Spinal cord (tissue), 10 donors: ENCODE results near the gene RASGRF2. TPM values are rescaled to one million over a fixed set of nuclear protein-coding genes. Genes with fewer than 3 reads are reported as not detected.

Experiments
- DNase-seq, 6 donors: peaks; one replicate each; pipeline versions ENCODE4 v3.0.0 to v3.0.0-alpha.2; 2013 to 2015; ENCODE audit warnings: low spot score in 6 of 6, low read depth in 4 of 6
- H3K27ac ChIP-seq: one replicate; pipeline ENCODE4 v1.5.1; 2013; ENCODE audit warnings: low read depth, low read length, control low read depth
- H3K27me3 ChIP-seq: one replicate; pipeline ENCODE4 v1.6.1; 2013; ENCODE audit warnings: low read length; ENCODE audit not compliant: control insufficient read depth, insufficient read depth
- H3K36me3 ChIP-seq: one replicate; pipeline ENCODE4 v1.6.1; 2013; ENCODE audit warnings: low read length; ENCODE audit not compliant: control insufficient read depth, insufficient read depth
- H3K4me1 ChIP-seq: one replicate; pipeline ENCODE4 v1.6.1; 2013; ENCODE audit warnings: low read length; ENCODE audit not compliant: control insufficient read depth, insufficient read depth
- H3K4me3 ChIP-seq: one replicate; pipeline ENCODE4 v1.5.1; 2013; ENCODE audit warnings: low read depth, low read length, control low read depth
- H3K9me3 ChIP-seq: one replicate; pipeline ENCODE4 v1.6.1; 2013; ENCODE audit warnings: low read length; ENCODE audit not compliant: control insufficient read depth, insufficient read depth
- whole genome bisulfite sequencing: methylation state at CpG from one replicate; pipeline ENCODE4 v1.1.5; 2013; ENCODE audit warnings: missing lambda C conversion rate; ENCODE audit not compliant: insufficient coverage; 5-methylcytosine and 5-hydroxymethylcytosine counted together
- polyA plus RNA-seq, 2 donors: library from polyadenylated mRNA; unstranded; fragments of 120-200 nt; gene quantifications; one replicate each; pipeline ENCODE4 v1.2.1, GENCODE V29; 2013; ENCODE audit not compliant: insufficient read length in 2 of 2
- total RNA-seq, 2 donors: library from RNA; depleted of rRNA in 1 of 2; stranded (reverse); fragments of 120-200 nt in 1 of 2; fragments of >200 nt in 1 of 2; gene quantifications; one replicate each; pipeline versions ENCODE4 v1.2.3 to v1.2.4, GENCODE V29; 2013 to 2014
- donor health status: healthy.

RASGRF2 gene
- total and polyA plus RNA-seq, 4 donors: 10.3 to 21.2 (median 14.6) TPM

DNA sequence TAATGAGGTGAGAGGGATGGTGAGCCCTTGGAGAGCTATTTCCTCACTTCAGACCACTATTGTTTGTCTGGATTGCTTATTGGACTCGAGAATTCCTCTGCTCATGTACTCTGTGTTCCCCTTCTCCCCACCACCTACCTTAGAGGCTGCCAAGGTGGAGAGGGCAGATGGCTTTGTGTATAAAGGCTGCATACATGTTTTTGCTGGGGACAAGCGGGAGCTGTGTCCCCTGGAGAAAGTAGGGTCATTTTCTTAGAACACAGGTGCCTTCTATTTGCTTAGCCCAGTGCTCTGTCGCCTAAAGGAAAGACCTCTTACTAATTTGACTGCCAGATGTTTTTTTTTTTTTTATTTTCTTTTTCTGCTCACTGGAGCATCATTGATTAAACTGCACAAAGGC is 29.7 kb downstream of the RASGRF2 start:
- peak in 1 of 6 donors; percentile 18 for DNase-seq
- Histone ChIP-seq H3K36me3 (no peaks in the 10 kb centered on the region), H3K4me3 (no peak overlapping the region), H3K9me3 (no peaks in the 10 kb centered on the region), H3K4me1 (no peaks in the 10 kb centered on the region), H3K27ac (no peak overlapping the region), H3K27me3 (no peaks in the 10 kb centered on the region)
- WGBS: no CpG with 5 or more reads among the region's 3 CpGs

DNA sequence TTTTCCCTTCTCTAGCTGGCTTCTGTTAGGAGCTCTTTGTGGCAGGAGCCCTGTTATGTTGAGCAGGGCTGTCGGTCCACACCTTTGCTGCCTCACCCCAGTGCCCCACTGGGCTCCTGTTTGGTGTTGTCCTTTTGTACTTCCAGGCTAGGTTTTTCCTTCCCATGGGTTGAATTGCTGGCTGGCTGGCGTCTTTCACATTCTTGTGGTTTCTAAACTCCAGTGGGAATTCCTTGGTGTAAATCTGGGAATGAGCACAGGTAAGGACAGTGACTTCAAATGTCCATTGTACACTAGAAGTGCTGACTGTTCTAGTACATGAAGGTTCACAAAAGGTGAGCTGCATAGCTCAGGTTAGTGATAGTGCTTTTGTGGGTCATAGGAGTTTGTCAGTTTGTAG is 30.4 kb downstream of the RASGRF2 start:
- H3K27ac ChIP-seq: no peak overlapping the region
- no peaks in the 10 kb centered on the region for H3K4me1 ChIP-seq
- H3K9me3 ChIP-seq: no peaks in the 10 kb centered on the region
- no peak overlapping the region for H3K4me3 ChIP-seq
- H3K27me3 ChIP-seq: no peaks in the 10 kb centered on the region
- H3K36me3 ChIP-seq: no peaks in the 10 kb centered on the region
- no peak for DNase-seq
- 56% methylated on average over 2 of the region's 2 CpGs for WGBS

DNA sequence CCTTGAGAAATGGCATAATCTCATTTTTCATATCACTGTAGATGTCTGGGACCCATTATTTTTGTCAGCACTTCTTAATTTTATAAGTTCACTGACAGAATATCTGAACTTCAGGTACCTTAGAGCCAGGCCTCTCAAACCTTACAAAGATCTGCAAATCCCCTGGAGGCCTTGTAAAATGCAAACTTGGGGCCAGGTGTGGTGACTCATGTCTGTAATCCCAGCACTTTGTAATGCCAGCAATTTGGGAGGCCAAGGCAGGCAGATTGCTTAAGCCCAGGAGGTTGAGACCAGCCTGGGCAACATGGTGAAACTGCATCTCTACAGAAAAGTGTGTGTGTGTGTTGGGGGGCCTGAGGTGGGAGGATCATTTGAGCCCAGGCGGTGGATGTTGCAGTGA is 30.8 kb downstream of the RASGRF2 start:
- no peak for DNase-seq
- Histone ChIP-seq H3K36me3 (no peaks in the 10 kb centered on the region), H3K4me3 (no peak overlapping the region), H3K27me3 (no peaks in the 10 kb centered on the region), H3K9me3 (no peaks in the 10 kb centered on the region), H3K4me1 (no peaks in the 10 kb centered on the region), H3K27ac (no peak overlapping the region)
- no CpG with 5 or more reads among the region's 1 CpG for WGBS

DNA sequence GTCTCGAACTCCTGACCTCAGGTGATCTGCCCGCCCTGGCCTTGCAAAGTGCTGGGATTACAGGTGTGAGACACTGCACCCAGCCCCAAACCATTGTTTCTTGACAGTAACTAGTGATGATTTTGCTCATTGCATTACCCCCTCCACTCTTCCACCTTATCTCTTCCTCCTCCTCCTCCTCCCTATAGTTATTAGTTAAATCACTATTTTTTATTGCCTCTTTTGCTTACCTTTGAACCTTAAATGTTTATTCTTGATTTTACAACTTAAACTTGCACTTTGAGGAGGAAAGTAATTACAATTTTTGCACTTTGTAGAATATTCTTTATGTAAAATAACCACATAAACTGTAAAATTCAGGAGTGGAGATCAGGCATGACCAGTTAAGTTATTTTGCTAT is 35.7 kb downstream of the RASGRF2 start:
- no peaks in the 10 kb centered on the region for H3K36me3 ChIP-seq
- 95% methylated on average over 2 of the region's 2 CpGs for WGBS
- H3K27me3 ChIP-seq: no peaks in the 10 kb centered on the region
- H3K9me3 ChIP-seq: no peaks in the 10 kb centered on the region
- no peak for DNase-seq
- no peak overlapping the region for H3K4me3 ChIP-seq
- no peaks in the 10 kb centered on the region for H3K4me1 ChIP-seq
- H3K27ac ChIP-seq: no peak overlapping the region

DNA sequence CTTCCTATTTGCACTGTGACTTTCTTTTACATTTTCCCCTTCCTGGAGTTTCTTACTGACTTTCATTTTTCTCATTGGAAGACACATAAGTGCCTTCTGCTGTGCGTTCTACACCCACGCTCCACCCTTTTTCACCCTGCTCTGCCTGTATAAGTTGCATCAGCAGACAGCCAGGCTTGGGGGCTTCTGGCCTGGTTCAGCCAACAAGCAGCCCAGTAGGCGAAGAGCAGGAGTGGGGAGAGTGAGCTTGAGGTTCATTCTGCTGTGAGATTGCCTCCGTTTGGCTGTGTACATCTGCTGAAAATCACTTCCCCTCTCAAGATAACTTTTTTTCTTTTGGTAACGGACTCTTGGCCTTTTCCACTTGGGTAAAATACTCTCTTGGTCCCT is 38.4 kb downstream of the RASGRF2 start:
- no peaks in the 10 kb centered on the region for H3K9me3 ChIP-seq
- WGBS: 80% methylated on average over 4 of the region's 5 CpGs
- H3K27me3 ChIP-seq: no peaks in the 10 kb centered on the region
- no peak overlapping the region for H3K4me3 ChIP-seq
- H3K27ac ChIP-seq: no peak overlapping the region
- no peaks in the 10 kb centered on the region for H3K4me1 ChIP-seq
- H3K36me3 ChIP-seq: no peaks in the 10 kb centered on the region
- no peak for DNase-seq

DNA sequence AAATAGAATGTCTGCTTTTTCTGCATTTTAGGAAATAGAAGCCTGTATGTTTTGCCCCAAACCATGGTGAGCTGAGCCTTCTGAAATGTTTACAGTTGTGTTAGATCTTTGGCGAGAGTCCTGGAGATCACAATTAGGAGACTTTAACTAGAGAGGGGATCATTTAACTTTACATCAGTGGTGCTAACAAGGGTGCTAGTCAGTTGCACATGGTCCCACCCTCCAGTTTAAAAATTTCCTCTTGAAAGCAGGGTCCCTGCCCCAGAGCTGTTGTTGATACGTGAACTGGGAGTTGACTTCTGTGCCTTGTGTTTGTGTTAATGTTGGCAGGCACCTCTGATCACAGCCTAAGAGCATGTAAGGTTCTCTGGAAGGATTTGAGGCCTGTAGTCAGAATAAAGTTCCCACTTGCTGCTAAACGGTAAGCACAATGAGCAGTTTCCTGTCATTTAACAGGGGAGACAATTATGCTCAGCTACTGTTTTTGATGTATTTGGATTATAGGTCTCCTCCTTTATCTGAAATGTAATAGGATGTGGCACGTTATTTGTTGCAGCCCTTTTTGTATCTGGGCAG is 43.7 kb downstream of the RASGRF2 start:
- Histone ChIP-seq H3K4me3 (no peak overlapping the region), H3K27me3 (no peaks in the 10 kb centered on the region), H3K9me3 (no peaks in the 10 kb centered on the region), H3K4me1 (no peaks in the 10 kb centered on the region), H3K36me3 (no peaks in the 10 kb centered on the region), H3K27ac (no peak overlapping the region)
- 87% methylated on average over 3 of the region's 4 CpGs for WGBS
- DNase-seq: no peak

DNA sequence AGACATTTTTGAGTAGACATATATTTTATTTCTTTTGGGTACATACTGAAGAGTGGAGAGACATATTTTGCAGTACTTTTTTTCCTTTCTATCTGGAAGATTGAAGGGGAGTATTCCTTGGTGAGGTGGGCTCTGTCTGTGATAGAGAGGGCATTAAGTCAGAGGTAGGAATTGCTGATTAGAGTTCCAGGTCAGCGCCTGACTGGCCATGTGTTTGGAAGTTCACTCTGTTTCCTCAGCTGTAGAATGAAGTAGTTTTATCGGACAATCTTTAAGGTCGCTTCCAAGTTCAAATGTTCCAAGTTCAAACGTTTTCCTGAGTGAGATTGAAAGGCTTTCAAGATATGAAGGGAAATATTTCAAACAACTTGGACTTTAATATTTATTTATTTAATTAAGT is 45.5 kb downstream of the RASGRF2 start:
- no peak for DNase-seq
- Histone ChIP-seq H3K36me3 (no peaks in the 10 kb centered on the region), H3K27ac (no peak overlapping the region), H3K4me1 (no peaks in the 10 kb centered on the region), H3K4me3 (no peak overlapping the region), H3K9me3 (no peaks in the 10 kb centered on the region), H3K27me3 (no peaks in the 10 kb centered on the region)
- 89% methylated on average over 1 of the region's 4 CpGs for WGBS

DNA sequence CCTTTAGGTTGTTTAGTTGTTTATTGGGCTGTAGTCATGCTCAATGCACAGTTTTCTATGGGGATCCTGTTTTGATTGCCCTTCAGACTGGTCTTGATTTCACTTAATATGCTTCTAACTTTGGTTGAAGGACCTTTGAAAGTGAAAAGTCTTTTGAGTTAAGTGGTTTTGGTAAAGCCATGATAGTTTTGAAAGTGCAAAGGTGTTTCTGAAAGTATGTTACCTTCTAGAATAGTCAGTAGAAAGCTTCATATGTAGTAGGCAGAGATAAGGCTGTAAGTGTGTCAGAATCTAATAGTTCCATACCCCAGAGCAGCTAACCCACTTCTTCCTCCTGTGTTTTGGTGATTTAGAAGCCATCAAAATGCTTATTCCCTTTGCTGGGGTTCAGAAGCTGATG is 46.1 kb downstream of the RASGRF2 start:
- Histone ChIP-seq H3K4me3 (no peak overlapping the region), H3K27ac (no peak overlapping the region), H3K9me3 (no peaks in the 10 kb centered on the region), H3K27me3 (no peaks in the 10 kb centered on the region), H3K4me1 (no peaks in the 10 kb centered on the region), H3K36me3 (no peaks in the 10 kb centered on the region)
- DNase-seq: no peak

DNA sequence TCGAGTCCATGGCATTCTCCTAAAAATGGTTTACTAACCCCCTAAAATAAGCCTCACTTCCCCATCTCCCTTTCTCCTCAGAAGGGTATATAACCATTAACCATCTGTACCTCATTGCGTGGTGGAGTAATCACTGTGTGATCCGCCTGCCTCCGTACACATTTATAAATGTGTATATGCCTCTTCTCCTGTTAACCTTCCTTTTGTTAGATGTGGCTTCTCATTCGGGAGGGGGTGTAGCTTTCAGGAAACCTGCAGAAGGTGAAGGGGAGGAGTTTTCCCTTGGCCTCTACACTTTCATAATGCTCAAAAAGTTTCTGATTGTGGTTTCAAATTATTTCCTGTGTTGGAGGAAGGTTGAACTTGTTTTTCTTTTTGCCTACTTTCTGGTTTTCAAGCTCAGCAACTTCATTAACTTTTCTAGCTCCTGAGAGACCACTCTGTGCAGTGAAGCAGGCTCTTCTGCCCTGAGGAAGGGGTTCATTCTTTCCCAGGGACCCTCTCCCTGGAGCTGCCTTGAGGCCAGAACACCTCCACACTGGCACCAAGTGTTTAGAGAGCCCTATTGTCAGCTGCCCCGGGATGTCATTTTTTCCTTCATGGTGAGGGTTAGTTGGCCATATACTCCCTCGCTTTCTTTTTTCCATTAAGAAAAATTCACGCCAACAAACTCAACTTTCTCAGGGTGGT is 46.9 kb downstream of the RASGRF2 start:
- 68% methylated on average over 2 of the region's 8 CpGs for whole genome bisulfite sequencing
- Histone ChIP-seq H3K4me3 (no peak overlapping the region), H3K27ac (no peak overlapping the region), H3K36me3 (no peaks in the 10 kb centered on the region), H3K9me3 (no peaks in the 10 kb centered on the region), H3K27me3 (no peaks in the 10 kb centered on the region), H3K4me1 (no peaks in the 10 kb centered on the region)
- peak in 1 of 6 donors; percentile 64 for DNase-seq

DNA sequence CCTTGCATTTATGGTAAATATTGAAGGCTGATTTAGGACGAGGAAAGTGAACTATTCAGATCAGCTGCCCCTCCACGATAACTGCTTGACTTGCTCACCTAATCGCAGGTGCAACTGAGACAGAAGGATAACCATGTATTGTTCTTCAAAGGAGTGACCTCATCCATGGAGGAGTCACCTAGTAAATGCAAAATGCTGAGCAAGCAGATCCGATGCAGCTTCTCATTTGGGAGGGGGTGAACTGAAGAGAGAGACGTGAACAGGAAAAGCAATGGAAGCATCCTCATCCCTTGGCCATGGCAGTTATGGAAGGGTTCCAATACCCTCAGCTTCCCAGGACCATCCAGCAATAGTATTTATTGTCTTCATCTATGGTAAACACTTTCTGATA is 47.5 kb downstream of the RASGRF2 start:
- no peaks in the 10 kb centered on the region for H3K4me1 ChIP-seq
- WGBS: 92% methylated on average over 2 of the region's 5 CpGs
- no peak overlapping the region for H3K4me3 ChIP-seq
- no peaks in the 10 kb centered on the region for H3K27me3 ChIP-seq
- H3K9me3 ChIP-seq: peaks cover under 1% of the 10 kb centered on the region
- no peak overlapping the region for H3K27ac ChIP-seq
- H3K36me3 ChIP-seq: no peaks in the 10 kb centered on the region
- DNase-seq: no peak
